ENCODE measurements around the gene MRPL3. TPM values are rescaled to one million over a fixed set of nuclear protein-coding genes. Genes with fewer than 3 reads are reported as not detected.

MRPL3 gene
- polyA plus RNA-seq, 2 donors: 61.1 to 79.1 TPM

DNA sequence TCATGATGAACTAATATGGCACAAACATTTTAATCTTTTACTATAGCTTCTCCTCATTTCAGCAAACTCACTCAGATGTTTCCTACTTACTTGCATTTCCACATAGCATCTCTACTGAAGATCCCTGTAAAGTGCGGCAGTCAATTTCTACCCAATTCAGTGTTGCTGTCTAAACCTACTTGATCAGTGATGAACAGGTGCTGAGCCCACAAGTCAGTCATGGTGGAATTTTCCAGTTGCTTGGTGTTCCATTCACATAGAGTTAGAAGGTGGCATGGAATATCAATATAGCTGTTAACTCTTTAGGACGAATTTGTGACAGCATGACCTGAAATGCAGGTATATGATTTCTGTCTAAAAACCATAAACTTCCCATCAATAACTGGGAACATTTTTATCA, 22.7 kb downstream of the MRPL3 start:
- Histone ChIP-seq H3K27ac (ENCODE audit: low read depth in 2 of 2, low read length in 1 of 2) (no peak overlapping the region), H3K9me3 (ENCODE audit: control insufficient read depth in 2 of 2, insufficient read depth in 1 of 2, low read depth in 1 of 2, low read length in 1 of 2) (no peaks in the 10 kb centered on the region), H3K4me3 (ENCODE audit: low read depth in 1 of 2, low read length in 2 of 2) (no peak overlapping the region), H3K27me3 (ENCODE audit: control insufficient read depth in 1 of 2, insufficient read depth in 2 of 2, low read length in 2 of 2) (no peaks in the 10 kb centered on the region), H3K36me3 (ENCODE audit: control insufficient read depth in 2 of 2, insufficient read depth in 2 of 2, low read length in 1 of 2) (peaks cover 2% of the 10 kb centered on the region in 2 donors), H3K4me1 (ENCODE audit: control insufficient read depth in 2 of 2, insufficient read depth in 2 of 2, low read length in 1 of 2) (no peaks in the 10 kb centered on the region)
- WGBS, 2 donors: 99% methylated on average over 2 of the region's 2 CpGs

DNA sequence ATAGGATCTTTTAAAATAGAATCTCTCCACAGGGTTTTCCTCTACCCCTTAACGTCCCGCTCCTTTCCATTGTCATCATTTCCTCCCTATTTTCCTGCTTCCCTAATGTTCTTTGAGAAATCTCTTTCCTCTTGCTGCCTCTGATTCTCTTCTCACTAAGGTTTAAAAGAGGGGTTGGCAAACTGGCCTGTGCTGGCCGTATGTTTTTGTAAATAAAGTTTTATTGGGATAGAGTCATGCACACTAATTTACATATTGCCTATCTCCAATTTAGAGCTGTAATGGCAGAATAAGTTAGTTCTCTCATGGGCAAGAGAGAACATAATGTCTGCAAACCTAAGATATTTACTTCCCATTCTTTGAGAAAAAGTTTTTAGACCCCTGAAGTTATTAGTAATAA, 25.0 kb downstream of the MRPL3 start:
- no peaks in the 10 kb centered on the region for H3K9me3 ChIP-seq (ENCODE audit: control insufficient read depth in 2 of 2, insufficient read depth in 1 of 2, low read depth in 1 of 2, low read length in 1 of 2)
- 88 to 92% methylated on average over 3 of the region's 3 CpGs for WGBS, 2 donors
- H3K36me3 ChIP-seq (ENCODE audit: control insufficient read depth in 2 of 2, insufficient read depth in 2 of 2, low read length in 1 of 2): peaks cover 0 to 2% of the 10 kb centered on the region in 2 donors
- H3K4me3 ChIP-seq (ENCODE audit: low read depth in 1 of 2, low read length in 2 of 2): no peak overlapping the region
- H3K4me1 ChIP-seq (ENCODE audit: control insufficient read depth in 2 of 2, insufficient read depth in 2 of 2, low read length in 1 of 2): no peaks in the 10 kb centered on the region
- no peaks in the 10 kb centered on the region for H3K27me3 ChIP-seq (ENCODE audit: control insufficient read depth in 1 of 2, insufficient read depth in 2 of 2, low read length in 2 of 2)
- H3K27ac ChIP-seq (ENCODE audit: low read depth in 2 of 2, low read length in 1 of 2): no peak overlapping the region

DNA sequence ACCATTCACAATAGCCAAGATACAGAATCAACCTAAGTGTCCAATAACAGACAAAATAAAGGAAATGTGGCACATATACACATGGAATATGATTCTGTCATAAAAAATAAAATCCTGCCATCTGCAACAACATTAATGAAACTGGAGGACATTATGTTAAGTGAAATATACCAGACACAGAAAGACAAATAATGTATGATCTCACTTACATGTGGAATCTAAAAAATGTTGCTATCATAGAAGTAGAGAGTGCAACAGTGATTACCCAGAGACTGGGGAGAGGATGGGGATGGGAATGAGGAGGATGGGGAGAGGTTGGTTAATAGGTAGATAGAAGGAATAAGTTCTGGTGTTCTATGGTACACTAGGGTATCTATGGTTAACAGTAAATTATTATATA, 28.7 kb downstream of the MRPL3 start:
- no peaks in the 10 kb centered on the region for H3K4me1 ChIP-seq (ENCODE audit: control insufficient read depth in 2 of 2, insufficient read depth in 2 of 2, low read length in 1 of 2)
- H3K27me3 ChIP-seq (ENCODE audit: control insufficient read depth in 1 of 2, insufficient read depth in 2 of 2, low read length in 2 of 2): no peaks in the 10 kb centered on the region
- H3K9me3 ChIP-seq (ENCODE audit: control insufficient read depth in 2 of 2, insufficient read depth in 1 of 2, low read depth in 1 of 2, low read length in 1 of 2): no peaks in the 10 kb centered on the region
- no peak overlapping the region for H3K27ac ChIP-seq (ENCODE audit: low read depth in 2 of 2, low read length in 1 of 2)
- H3K4me3 ChIP-seq (ENCODE audit: low read depth in 1 of 2, low read length in 2 of 2): no peak overlapping the region
- peaks cover 0 to 3% of the 10 kb centered on the region in 2 donors for H3K36me3 ChIP-seq (ENCODE audit: control insufficient read depth in 2 of 2, insufficient read depth in 2 of 2, low read length in 1 of 2)

GRCh38 chr3:131470377-131470776, 32.4 kb downstream of the MRPL3 start:
- Histone ChIP-seq H3K36me3 (ENCODE audit: control insufficient read depth in 2 of 2, insufficient read depth in 2 of 2, low read length in 1 of 2) (peaks cover 0 to 3% of the 10 kb centered on the region in 2 donors), H3K4me1 (ENCODE audit: control insufficient read depth in 2 of 2, insufficient read depth in 2 of 2, low read length in 1 of 2) (no peaks in the 10 kb centered on the region), H3K27ac (ENCODE audit: low read depth in 2 of 2, low read length in 1 of 2) (no peak overlapping the region), H3K4me3 (ENCODE audit: low read depth in 1 of 2, low read length in 2 of 2) (no peak overlapping the region), H3K9me3 (ENCODE audit: control insufficient read depth in 2 of 2, insufficient read depth in 1 of 2, low read depth in 1 of 2, low read length in 1 of 2) (no peaks in the 10 kb centered on the region), H3K27me3 (ENCODE audit: control insufficient read depth in 1 of 2, insufficient read depth in 2 of 2, low read length in 2 of 2) (no peaks in the 10 kb centered on the region)
- 93 to 97% methylated on average over 2 of the region's 2 CpGs for WGBS, 2 donors

GRCh38 chr3:131458653-131459052, 44.1 kb downstream of the MRPL3 start:
- H3K27ac ChIP-seq (ENCODE audit: low read depth in 2 of 2, low read length in 1 of 2): no peak overlapping the region
- WGBS, 2 donors: 79 to 86% methylated on average over 3 of the region's 3 CpGs
- H3K9me3 ChIP-seq (ENCODE audit: control insufficient read depth in 2 of 2, insufficient read depth in 1 of 2, low read depth in 1 of 2, low read length in 1 of 2): no peaks in the 10 kb centered on the region
- no peaks in the 10 kb centered on the region for H3K4me1 ChIP-seq (ENCODE audit: control insufficient read depth in 2 of 2, insufficient read depth in 2 of 2, low read length in 1 of 2)
- H3K36me3 ChIP-seq (ENCODE audit: control insufficient read depth in 2 of 2, insufficient read depth in 2 of 2, low read length in 1 of 2): peaks cover 0 to 4% of the 10 kb centered on the region in 2 donors
- no peaks in the 10 kb centered on the region for H3K27me3 ChIP-seq (ENCODE audit: control insufficient read depth in 1 of 2, insufficient read depth in 2 of 2, low read length in 2 of 2)
- H3K4me3 ChIP-seq (ENCODE audit: low read depth in 1 of 2, low read length in 2 of 2): no peak overlapping the region

DNA sequence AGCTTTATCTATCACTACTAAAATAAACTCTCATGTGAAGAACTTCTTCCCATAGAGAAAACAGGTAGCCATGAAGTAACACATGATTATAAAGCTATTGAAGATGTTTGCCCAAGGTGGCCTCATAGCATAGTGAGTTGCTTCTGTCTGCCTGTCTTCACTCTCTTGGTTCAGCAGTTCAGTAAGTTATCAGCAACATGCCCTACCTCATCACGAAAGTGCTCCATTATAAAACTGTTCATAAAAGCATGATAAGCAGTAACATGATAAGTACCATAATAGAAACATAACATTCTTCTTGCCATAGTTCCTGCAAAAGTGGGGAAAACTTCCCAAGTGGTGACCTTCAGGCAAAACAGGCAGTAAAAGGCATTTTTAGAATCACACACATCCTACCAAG, 45.6 kb downstream of the MRPL3 start:
- H3K36me3 ChIP-seq (ENCODE audit: control insufficient read depth in 2 of 2, insufficient read depth in 2 of 2, low read length in 1 of 2): peaks cover 0 to 4% of the 10 kb centered on the region in 2 donors
- no peaks in the 10 kb centered on the region for H3K9me3 ChIP-seq (ENCODE audit: control insufficient read depth in 2 of 2, insufficient read depth in 1 of 2, low read depth in 1 of 2, low read length in 1 of 2)
- H3K27me3 ChIP-seq (ENCODE audit: control insufficient read depth in 1 of 2, insufficient read depth in 2 of 2, low read length in 2 of 2): no peaks in the 10 kb centered on the region
- no peak overlapping the region for H3K4me3 ChIP-seq (ENCODE audit: low read depth in 1 of 2, low read length in 2 of 2)
- no peak overlapping the region for H3K27ac ChIP-seq (ENCODE audit: low read depth in 2 of 2, low read length in 1 of 2)
- H3K4me1 ChIP-seq (ENCODE audit: control insufficient read depth in 2 of 2, insufficient read depth in 2 of 2, low read length in 1 of 2): no peaks in the 10 kb centered on the region
- WGBS, 2 donors: 64 to 87% methylated on average over 1 of the region's 1 CpG

- no peaks in the 10 kb centered on the region for H3K27me3 ChIP-seq (ENCODE audit: control insufficient read depth in 1 of 2, insufficient read depth in 2 of 2, low read length in 2 of 2)
- no peak overlapping the region for H3K27ac ChIP-seq (ENCODE audit: low read depth in 2 of 2, low read length in 1 of 2)
- H3K9me3 ChIP-seq (ENCODE audit: control insufficient read depth in 2 of 2, insufficient read depth in 1 of 2, low read depth in 1 of 2, low read length in 1 of 2): no peaks in the 10 kb centered on the region
- H3K4me3 ChIP-seq (ENCODE audit: low read depth in 1 of 2, low read length in 2 of 2): no peak overlapping the region
- peaks cover 0 to 2% of the 10 kb centered on the region in 2 donors for H3K36me3 ChIP-seq (ENCODE audit: control insufficient read depth in 2 of 2, insufficient read depth in 2 of 2, low read length in 1 of 2)
- no peaks in the 10 kb centered on the region for H3K4me1 ChIP-seq (ENCODE audit: control insufficient read depth in 2 of 2, insufficient read depth in 2 of 2, low read length in 1 of 2)
Measured at GRCh38 chr3:131454501-131454900, 48.3 kb downstream of the MRPL3 start.

- Histone ChIP-seq H3K27ac (ENCODE audit: low read depth in 2 of 2, low read length in 1 of 2) (no peak overlapping the region), H3K36me3 (ENCODE audit: control insufficient read depth in 2 of 2, insufficient read depth in 2 of 2, low read length in 1 of 2) (no peaks in the 10 kb centered on the region), H3K4me1 (ENCODE audit: control insufficient read depth in 2 of 2, insufficient read depth in 2 of 2, low read length in 1 of 2) (no peaks in the 10 kb centered on the region), H3K9me3 (ENCODE audit: control insufficient read depth in 2 of 2, insufficient read depth in 1 of 2, low read depth in 1 of 2, low read length in 1 of 2) (no peaks in the 10 kb centered on the region), H3K27me3 (ENCODE audit: control insufficient read depth in 1 of 2, insufficient read depth in 2 of 2, low read length in 2 of 2) (no peaks in the 10 kb centered on the region), H3K4me3 (ENCODE audit: low read depth in 1 of 2, low read length in 2 of 2) (no peak overlapping the region)
- 59 to 79% methylated on average over 4 of the region's 4 CpGs for WGBS, 2 donors
Measured at GRCh38 chr3:131453533-131453932, 49.2 kb downstream of the MRPL3 start.

GRCh38 chr3:131447349-131447748, 55.4 kb downstream of the MRPL3 start:
- 95 to 96% methylated on average over 2 of the region's 2 CpGs for WGBS, 2 donors
- Histone ChIP-seq H3K36me3 (ENCODE audit: control insufficient read depth in 2 of 2, insufficient read depth in 2 of 2, low read length in 1 of 2) (no peaks in the 10 kb centered on the region), H3K27me3 (ENCODE audit: control insufficient read depth in 1 of 2, insufficient read depth in 2 of 2, low read length in 2 of 2) (no peaks in the 10 kb centered on the region), H3K4me1 (ENCODE audit: control insufficient read depth in 2 of 2, insufficient read depth in 2 of 2, low read length in 1 of 2) (no peaks in the 10 kb centered on the region), H3K4me3 (ENCODE audit: low read depth in 1 of 2, low read length in 2 of 2) (no peak overlapping the region), H3K27ac (ENCODE audit: low read depth in 2 of 2, low read length in 1 of 2) (no peak overlapping the region), H3K9me3 (ENCODE audit: control insufficient read depth in 2 of 2, insufficient read depth in 1 of 2, low read depth in 1 of 2, low read length in 1 of 2) (no peaks in the 10 kb centered on the region)

GRCh38 chr3:131444180-131444579, 58.6 kb downstream of the MRPL3 start:
- Histone ChIP-seq H3K27ac (ENCODE audit: low read depth in 2 of 2, low read length in 1 of 2) (no peak overlapping the region), H3K4me1 (ENCODE audit: control insufficient read depth in 2 of 2, insufficient read depth in 2 of 2, low read length in 1 of 2) (no peaks in the 10 kb centered on the region), H3K27me3 (ENCODE audit: control insufficient read depth in 1 of 2, insufficient read depth in 2 of 2, low read length in 2 of 2) (no peaks in the 10 kb centered on the region), H3K36me3 (ENCODE audit: control insufficient read depth in 2 of 2, insufficient read depth in 2 of 2, low read length in 1 of 2) (no peaks in the 10 kb centered on the region), H3K4me3 (ENCODE audit: low read depth in 1 of 2, low read length in 2 of 2) (no peak overlapping the region), H3K9me3 (ENCODE audit: control insufficient read depth in 2 of 2, insufficient read depth in 1 of 2, low read depth in 1 of 2, low read length in 1 of 2) (no peaks in the 10 kb centered on the region)
- WGBS, 2 donors: 86 to 90% methylated on average over 4 of the region's 4 CpGs

Measured in esophagus (tissue), 2 donors.